Ureter (tissue), 1 donor: Measurements from ENCODE around the gene MOCOS. TPM values are rescaled to one million over a fixed set of nuclear protein-coding genes. Genes with fewer than 3 reads are reported as not detected.
"Not testable (repeated sequence)": the region's sequence is repeated elsewhere in the genome, so short reads cannot be mapped to it uniquely, and the experiment has no call there.

ENCODE experiments used
- DNase-seq: peaks from one replicate; pipeline ENCODE4 v3.0.0-alpha.2; 2020; ENCODE audit warnings: low spot score
- total RNA-seq: library from RNA; stranded (reverse); gene quantifications from one replicate; pipeline ENCODE4 v1.2.4, GENCODE V29; 2023
- donor health status: DM: yes; HTN: yes; CAD: no.

Gene MOCOS
- total RNA-seq, 1 donor from 2014 or later, result 38.0 TPM

DNA sequence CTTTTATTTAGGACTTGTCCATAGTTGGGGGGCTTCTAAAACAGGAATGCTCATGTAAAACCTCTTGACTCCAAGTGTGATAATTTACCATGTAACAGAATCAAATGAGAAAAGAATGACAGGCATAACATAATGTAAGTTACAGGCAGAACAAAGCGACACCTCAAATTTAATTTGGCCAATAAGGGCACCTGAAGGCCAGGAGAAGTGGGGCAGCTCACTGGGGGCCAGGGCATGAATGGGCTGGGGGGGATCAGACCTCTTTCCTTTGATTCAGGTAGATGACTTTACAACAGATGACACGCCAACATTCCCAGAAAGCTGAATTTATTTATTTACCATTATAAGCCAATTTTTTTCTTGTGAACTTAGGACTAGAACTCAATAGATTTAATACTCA lies 14.5 kb downstream of the MOCOS start:
- no peak for DNase-seq

- no peak for DNase-seq
These were observed 16.1 kb downstream of the MOCOS start for GRCh38 chr18:36203360-36203895.

DNA sequence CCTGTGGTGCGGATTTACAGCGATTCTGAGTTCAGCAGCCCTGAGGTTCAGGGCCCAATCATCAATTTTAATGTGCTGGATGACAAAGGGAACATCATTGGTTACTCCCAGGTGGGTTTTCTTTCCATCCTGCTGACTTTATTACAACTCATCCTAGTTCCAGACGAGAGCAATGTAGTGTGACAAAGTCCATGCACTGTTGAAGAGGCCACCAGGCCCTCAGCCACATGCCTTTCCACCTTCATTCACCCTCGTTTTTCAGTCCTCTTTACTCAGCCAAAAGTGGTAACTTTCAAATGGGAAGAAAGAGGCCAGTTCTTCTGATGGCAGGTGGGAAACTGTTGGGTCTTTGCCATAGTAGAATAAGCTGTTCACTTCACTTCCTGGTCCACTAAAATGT lies 17.9 kb downstream of the MOCOS start:
- no peak for DNase-seq

DNA sequence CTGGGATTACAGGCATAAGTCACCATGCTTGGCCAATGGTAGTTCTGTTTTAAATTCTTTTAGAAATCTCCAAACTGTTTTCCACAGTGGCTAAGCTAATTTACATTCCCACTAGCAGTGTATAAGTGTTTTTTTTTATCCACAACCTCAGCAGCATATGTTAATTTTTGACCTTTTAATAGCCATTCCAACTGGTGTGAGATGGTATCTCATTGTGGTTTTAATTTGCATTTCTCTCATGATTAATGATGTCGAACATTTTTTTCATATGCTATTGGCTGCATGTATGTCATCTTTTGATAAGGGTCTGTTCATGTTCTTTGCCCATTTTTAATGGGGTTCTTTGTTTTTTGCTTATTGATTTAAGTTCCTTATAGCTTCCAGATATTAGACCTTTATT lies 20.0 kb downstream of the MOCOS start:
- DNase-seq, result no peak

DNA sequence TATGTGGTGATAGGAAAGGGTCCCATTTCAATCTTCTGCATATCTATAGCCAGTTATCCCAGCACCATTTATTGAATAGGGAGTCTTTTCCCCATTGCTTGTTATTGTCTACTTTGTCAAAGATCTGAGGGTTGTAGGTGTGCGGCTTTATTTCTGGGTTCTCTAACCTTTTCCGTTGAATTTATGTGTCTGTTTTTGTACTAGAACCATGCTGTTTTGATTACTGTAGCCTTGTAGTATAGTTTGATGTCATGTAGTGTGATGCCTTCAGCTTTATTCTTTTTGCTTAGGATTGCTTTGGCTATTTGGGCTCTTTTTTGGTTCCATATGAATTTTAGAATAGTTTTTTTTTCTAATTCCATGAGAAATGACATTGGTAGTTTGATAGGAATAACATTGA lies 20.7 kb downstream of the MOCOS start:
- not testable (repeated sequence) for DNase-seq

DNA sequence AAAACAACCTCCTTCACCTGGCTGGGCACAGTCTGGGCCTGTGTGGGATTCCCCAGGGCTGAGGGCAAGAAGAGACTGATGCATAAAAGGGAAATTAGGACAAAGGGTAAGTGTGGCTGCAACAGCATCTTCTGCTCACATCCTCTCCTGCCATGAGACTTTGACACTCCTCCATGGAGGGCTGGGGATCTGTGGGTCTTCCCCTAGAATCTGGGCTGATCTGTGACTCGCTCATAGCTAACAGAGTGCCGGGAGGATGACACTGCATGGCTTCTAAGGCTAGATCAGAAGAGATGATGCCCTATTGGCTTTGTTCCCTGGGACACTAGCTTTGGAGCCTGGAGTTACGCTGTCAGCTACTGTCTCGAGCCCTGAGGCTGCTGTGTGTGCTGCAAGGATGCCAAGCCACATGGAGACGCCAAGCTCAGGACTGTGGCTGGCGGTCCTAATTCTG lies 24.3 kb downstream of the MOCOS start:
- no peak for DNase-seq

DNA sequence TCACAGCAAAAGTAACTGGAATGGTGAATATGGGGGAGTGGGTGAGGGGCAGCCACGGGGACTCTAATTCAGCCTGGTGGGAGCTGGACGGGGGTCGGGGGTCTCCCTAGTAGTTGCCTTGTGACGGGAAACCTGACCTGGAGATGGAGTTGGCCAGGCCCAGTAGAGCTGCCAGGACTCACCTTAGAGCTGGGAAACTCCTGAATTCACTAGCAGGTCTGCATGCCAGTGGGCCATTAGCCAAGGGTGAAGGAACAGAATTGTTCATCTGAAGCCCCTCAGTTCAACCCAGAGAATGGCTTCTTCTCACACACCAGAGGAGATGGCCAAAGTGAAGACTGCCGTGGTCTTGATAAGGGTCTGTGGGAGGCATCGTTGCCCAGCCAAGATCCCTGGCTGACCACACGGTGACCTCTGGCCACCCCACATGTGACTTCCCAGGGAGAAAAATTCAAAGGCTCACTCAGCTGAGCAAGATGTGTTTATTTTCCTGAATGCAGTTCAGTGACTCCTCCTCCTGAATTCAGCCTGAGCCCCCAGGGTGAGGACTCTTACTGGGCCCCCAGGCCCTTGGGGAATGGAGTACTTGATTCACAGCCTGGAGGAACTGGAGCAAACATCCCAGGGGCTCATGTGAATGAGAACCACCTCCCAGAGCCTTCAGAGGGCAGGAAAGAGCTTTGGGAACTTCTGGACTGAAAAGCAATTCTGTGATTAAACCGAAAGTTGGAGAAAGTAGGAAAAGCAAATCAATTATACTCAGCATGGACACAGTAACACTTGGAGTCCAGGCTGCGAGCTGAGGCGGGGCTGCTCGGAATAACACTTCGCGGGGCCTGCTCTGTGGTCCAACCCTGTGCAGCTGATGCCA lies 25.2 kb downstream of the MOCOS start:
- no peak for DNase-seq

GRCh38 chr18:36214811-36215210 lies 27.5 kb downstream of the MOCOS start:
- no peak for DNase-seq

DNA sequence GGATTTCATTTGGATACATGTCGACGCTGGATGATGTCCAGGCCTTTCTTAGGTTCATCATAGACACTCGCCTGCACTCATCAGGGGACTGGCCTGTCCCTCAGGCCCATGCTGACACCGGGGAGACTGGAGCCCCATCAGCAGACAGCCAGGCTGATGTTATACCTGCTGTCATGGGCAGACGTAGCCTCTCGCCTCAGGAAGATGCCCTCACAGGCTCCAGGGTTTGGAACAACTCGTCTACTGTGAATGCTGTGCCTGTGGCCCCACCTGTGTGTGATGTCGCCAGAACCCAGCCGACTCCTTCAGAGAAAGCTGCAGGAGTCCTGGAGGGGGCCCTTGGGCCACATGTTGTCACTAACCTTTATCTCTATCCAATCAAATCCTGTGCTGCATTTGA lies 28.3 kb downstream of the MOCOS start:
- no peak for DNase-seq

GRCh38 chr18:36217348-36217747 lies 30.1 kb downstream of the MOCOS start:
- DNase-seq, result no peak

- no peak for DNase-seq
These were observed 41.9 kb downstream of the MOCOS start for GRCh38 chr18:36229188-36229587.

DNA sequence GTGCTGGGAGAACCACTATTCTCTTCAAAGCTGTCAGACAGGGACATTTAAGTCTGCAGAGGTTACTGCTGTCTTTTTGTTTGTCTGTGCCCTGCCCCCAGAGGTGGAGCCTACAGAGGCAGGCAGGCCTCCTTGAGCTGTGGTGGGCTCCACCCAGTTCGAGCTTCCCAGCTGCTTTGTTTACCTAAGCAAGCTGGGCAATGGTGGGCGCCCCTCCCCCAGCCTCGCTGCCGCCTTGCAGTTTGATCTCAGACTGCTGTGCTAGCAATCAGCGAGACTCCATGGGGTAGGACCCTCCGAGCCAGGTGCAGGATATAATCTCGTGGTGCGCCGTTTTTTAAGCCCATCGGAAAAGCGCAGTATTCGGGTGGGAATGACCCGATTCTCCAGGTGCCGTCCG lies 53.2 kb downstream of the MOCOS start:
- not testable (repeated sequence) for DNase-seq

DNA sequence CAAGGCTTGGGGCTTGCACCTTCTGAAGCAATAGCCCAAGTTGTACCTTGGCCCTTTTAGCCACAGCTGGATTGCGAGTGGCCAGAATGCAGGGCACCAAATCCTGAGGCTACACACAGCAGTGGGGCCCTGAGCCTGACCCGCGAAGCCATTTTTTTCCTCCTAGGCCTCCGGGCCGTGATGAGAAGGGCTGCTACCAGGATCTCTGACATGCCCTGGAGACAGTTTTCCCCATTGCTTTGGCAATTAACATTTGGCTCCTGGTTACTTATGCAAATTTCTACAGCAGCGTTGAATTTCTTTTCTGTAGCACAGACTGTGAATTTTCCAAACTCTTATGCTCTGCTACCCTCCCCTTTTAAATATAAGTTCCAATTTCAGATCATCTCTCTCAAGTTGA lies 54.5 kb downstream of the MOCOS start:
- no peak for DNase-seq

- DNase-seq, result no peak
These were observed 59.7 kb downstream of the MOCOS start for GRCh38 chr18:36247036-36247435.

- DNase-seq, result no peak
These were observed 62.1 kb downstream of the MOCOS start for GRCh38 chr18:36249392-36249791.

DNA sequence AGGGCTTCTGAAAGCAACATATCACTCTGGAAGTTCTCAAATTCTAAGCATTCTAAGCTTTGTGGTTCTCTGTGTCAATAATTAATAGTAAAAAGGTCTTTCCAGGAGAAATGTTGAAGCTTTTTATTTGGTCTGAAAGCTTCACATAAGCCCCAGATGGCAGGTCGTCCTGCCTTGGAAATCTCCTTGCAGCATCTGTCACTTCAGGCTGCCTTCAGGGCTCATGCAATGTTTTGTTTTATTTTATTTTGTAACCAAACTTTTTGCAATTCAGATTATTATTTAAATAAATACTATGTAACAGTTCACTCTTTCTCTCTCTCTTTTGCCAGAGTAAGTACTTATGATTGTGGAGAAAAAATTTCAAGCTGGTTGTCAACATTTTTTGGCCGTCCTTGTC lies 63.5 kb downstream of the MOCOS start:
- DNase-seq, result no peak

- DNase-seq, result no peak
These were observed 67.9 kb downstream of the MOCOS start for GRCh38 chr18:36255072-36255698.

DNA sequence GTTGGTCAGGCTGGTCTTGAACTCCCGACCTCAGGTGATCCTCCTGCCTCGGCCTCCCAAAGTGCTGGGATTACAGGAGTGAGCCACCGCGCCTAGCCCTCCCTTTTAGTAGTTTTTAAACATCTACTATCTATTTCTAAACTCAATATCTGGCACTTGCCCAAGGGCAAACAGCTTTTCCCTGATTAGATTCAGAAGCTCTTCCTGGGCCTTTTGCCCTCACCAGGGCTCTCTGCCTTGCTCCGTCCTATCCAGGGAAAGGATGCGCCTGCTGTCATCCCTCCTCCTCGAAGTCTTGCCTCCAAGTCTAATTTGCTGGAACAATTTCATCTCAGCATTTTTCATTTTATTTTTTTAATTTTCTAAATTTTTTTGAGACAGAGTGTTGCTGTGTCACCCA lies 68.8 kb downstream of the MOCOS start:
- no peak for DNase-seq

DNA sequence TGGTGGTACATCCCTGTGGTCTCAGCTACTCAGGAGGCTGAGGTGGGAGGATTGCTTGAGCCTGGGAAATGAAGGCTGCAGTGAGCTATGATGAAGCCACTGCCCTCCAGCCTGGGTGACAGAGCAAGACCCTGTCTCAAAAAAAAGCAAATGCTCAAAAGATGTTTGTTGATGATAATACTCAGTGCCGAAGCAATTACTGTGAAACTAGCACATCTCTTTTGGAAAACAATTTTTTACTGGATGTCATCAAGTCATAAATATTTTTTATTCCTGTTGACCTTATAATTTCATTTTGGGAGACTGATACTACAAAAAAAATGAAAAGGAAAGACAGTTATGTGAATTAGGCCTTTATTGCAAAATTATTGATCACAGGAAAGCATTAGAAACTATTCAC lies 75.7 kb downstream of the MOCOS start:
- DNase-seq, result no peak

GRCh38 chr18:36264283-36264682 lies 77.0 kb downstream of the MOCOS start:
- DNase-seq, result no peak

GRCh38 chr18:36265015-36265414 lies 77.7 kb downstream of the MOCOS start:
- DNase-seq, result no peak

DNA sequence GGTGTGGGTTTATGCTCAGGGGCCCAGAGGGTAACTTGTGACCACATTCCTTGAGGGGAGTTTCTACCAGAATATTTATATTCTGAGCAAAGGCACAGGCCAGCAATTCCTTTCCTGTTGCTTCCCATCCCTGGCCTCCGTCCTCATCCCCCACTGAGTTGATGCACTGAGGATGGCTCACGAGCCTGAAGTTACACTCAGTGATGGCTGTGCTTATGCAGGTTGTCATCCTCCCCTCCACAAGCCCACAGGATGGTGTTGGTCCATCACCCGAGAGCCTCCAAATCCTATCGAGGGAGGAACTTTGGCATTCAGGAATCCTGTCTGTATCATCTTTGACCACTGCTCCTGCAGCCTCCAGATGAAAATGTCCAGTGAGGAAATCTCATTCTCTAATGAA lies 81.9 kb downstream of the MOCOS start:
- no peak for DNase-seq

GRCh38 chr18:36271153-36271552 lies 83.9 kb downstream of the MOCOS start:
- no peak for DNase-seq
